Femur (tissue), 1 donor: ENCODE measurements around the gene ZCWPW2.

Source experiments
- DNase-seq: peaks from one replicate; pipeline ENCODE4 v3.0.0-alpha.2; 2017

ZCWPW2 gene, protein sequence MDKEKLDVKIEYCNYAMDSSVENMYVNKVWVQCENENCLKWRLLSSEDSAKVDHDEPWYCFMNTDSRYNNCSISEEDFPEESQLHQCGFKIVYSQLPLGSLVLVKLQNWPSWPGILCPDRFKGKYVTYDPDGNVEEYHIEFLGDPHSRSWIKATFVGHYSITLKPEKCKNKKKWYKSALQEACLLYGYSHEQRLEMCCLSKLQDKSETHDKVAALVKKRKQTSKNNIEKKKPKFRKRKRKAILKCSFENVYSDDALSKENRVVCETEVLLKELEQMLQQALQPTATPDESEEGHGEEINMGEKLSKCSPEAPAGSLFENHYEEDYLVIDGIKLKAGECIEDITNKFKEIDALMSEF

DNA sequence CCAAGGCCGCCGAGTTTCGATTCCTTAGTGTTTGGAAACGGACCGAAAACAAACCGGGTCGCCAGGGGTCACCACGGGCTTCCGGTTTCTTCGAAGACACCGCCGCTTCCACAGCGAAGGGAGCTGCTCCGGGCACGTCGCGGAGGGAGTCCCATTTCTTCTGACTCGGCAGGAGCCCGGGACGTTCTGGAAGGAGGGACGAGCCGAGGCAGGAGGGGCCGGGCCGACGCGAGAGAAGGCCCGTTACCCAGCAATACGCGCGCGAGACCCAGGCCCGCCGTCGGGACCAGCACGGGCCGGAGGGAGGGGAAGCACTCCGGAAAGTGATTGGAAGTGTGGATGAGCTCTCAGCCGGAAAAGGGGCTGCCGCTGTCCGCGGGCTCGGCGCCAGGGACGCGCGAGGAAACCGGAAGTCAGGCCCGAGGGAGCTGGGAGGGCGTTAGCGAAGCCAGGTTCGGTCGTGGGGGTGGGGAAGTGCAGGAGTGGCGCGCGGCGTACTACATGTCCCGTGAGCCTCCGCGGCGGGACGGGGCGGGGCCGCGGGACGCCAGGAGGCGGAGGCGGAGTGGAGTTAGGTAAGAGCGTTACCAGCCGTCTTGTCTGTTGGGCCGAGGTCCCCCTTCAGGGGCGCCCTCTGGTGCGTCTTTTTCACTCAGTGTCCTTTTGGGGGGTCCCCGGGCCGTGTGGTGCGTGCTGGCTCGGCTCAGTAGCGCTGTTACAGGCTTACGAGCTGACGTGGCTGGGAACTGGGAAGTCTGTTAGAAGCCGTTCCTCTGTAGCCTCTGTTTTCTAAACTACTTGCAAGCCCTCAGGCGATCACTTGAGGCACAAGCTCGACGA, at the start of gene ZCWPW2, which contains the start of gene AZI2:
TSS of gene ZCWPW2 (plus strand) at position 93 of the 840 bp plus-strand sequence. CDS start 64,348 bp downstream, outside the sequence.
TSS of gene AZI2 (minus strand) at position 196 of the 840 bp plus-strand sequence. CDS start 8,207 bp downstream, outside the sequence.
- DNase-seq, result peak; percentile 97

DNA sequence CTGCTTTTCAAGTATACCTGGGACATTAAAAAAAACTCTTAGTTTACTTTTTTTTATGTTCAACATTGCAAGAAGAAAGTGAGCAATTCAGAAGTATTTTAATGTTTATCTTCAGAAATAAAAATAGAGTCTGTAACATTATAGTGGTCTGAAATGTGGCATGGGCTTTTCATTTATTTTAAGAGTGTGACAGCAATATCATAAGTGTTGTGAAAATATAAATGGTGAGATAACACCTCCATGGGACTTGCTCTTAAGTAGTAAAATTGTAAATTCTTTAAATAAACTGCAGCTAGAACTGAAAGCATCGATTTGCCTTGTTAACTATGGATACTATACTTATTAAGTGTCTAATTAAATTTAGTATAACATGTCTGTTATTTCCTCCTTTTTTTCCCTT, 48.8 kb upstream of the ZCWPW2 start:
- DNase-seq, result no peak

DNA sequence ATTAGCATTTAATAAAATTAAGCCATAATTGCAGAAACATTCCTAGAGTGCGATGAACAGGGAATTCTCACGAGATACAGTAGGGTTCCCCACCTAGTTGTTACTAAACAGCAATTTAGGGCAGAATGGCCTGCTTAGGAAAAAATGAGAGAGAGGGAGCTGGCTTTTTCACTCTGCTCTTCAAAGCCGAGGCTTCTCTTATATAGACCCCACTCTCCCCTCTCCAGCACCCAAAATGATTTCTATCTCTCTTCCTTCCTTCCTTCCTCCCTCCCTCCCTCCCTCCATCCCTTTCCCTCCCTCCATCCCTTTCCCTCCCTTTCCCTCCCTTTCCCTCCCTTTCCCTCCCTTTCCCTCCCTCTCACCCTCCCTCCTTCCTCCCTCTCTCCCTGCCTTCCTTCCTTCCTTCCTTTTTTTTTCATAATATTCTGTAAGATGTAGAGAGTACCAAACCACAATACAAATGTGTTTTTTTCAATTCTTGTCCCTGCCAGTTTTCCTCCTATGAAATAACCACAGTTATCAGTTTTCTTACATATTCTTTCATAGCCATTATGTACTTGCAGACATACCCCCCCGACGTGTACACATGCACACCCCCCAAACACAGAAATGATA, 48.1 kb upstream of the ZCWPW2 start:
- no peak for DNase-seq

DNA sequence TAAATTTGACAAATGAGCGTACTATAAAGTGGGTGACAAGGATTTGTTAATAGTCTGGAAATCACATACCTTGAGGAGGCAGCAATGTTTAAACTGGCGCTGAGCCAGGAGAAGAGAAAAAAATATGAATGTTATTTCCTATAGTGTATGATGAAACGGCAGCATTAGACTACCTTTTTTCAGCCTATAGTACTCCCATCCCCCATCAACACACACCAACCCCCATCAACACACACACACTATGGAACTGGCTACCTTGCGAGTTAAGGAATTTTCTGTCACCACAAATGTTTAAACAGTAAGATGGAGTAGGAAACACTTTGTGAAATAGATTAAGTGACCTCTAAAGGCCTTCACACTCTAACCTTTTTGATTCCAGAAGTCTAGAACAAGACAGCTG, 46.8 kb upstream of the ZCWPW2 start:
- no peak for DNase-seq

DNA sequence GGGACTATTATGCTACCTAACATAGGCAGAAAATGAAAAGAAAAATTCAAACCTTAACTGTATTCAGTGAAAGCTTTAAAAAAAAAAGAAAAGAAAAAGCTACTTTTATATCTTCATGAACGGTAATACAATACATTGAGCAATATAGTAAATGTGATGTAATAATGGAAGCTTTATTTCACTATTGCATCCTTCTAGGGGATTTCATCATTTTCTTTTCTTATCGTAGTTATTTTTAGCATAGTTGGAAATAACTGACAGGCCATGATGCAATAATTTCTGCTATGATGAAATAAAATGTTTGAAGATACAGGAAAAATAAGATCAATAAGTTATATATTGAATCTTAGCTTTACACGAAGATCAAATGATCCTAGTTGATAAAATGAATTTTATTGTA, 40.3 kb upstream of the ZCWPW2 start:
- DNase-seq, result no peak

DNA sequence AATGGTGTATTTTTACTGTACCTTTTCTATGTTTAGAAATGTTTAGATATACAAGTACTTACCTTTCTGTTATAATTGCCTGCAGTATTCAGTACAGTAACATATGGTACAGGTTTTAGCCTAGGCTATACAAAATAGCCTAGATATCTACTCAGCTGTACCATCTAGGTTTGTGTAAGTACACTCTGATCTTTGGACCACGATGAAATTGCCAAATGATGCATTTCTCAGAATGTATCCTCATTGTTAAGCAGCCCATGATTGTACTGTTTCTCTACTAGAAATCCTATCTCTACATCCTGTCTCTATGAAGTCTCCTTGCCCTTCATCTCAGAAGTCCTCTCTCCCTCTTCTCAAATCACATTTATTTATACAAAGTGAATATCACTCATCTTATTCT, 32.8 kb upstream of the ZCWPW2 start:
- no peak for DNase-seq

DNA sequence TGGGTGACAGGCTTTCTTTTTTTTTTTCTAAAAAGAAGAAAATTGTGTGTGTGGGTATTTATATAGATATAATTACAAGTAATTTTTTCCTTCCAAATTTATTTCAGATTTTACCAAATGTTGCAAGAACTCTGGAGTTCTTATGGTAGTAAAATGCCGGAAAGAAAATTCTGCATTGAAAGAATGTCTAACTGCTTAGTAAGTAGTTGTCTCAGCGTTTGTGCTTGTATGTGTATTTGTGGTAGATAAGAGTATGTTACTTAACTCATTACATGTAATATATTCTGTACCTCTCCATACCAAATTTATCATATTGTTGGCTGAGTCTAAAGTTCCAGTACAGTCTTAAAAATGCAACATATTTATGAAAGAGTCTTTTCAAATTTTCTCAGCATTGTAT, 32.3 kb upstream of the ZCWPW2 start:
- no peak for DNase-seq

DNA sequence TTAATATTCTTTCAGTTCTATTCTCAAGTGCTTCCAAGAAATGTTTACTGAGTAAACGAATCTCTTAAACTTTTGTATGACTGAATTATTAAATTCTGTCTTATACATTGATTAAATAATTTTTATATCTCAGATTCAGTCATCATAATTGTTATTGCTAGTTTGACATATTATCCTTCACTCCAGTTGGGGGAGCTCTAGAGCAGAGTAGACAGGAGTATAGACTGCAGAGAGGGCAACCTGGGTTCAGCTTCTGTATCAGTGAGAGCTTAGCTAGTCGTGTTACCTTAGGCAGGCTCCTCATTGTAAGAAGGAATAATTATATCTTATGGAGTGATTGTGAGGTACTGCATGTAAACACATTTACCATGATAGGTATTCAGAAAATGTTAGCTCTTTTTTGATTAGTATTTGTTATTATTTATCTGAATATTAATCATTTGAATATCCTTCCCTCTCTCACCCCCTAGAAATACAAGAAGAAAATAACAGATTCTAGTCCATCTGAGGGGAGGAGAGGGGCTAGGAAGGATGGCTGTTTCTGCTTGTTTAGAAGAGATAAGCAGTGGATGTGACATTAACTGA, 31.0 kb upstream of the ZCWPW2 start:
- DNase-seq, result no peak

DNA sequence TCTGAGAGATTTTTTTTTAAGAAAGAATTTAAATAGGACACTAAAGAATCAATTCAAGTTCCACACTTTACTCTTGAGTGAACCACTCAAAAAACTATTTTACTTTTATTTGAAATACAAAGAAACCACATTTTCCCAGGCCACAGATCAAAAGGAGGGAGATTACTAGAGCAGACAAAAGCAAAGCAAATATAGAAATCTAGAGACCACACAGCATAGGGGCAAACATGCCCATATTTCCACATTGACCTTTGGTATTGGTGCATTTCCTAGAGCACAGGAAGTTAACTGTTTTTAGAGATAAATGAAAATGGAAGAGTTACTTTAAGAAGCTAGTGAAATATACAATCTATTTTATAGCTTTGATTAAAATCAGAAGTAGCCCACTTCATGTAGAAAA, 27.5 kb upstream of the ZCWPW2 start:
- no peak for DNase-seq

DNA sequence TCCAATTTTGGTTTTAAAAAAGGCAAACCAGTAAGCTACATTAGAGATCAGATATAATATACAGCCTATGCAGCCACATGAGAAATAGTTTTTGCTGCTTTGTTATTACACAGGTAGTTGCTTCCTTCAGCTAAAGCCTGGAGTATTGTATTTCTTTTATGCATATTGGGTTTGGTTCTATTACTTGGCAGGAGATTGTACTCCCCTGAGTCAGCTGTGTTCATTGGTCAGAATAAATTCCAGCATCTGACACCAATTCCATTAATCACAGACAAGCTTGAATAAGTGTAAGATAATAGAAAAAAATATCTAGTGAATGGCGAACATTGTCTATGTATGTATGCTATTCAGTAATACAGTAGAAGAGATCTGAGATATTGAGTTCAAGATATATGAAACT, 26.1 kb upstream of the ZCWPW2 start:
- DNase-seq, result no peak

DNA sequence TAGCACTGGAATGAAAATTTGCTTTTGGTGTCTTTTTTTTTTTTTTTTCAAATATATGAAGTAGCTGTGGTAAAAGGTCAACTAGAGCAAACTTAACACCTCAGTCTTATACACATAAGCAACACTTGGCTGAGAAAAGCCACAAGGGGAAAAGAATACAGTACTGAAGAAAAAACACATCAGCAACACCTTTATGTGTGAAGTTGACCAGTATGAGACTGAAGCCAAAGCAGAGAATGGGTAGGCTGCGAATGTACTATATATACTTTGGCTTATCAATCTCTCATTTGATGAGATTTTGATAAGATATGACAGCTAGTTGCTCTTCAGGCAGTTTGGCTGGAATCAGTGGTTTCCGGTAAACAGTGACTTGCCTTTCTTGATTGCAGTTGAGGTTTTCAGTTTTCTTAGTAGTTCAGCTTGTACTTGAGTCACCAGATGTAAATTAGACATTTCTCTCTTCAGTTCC, 22.0 kb upstream of the ZCWPW2 start:
- no peak for DNase-seq

DNA sequence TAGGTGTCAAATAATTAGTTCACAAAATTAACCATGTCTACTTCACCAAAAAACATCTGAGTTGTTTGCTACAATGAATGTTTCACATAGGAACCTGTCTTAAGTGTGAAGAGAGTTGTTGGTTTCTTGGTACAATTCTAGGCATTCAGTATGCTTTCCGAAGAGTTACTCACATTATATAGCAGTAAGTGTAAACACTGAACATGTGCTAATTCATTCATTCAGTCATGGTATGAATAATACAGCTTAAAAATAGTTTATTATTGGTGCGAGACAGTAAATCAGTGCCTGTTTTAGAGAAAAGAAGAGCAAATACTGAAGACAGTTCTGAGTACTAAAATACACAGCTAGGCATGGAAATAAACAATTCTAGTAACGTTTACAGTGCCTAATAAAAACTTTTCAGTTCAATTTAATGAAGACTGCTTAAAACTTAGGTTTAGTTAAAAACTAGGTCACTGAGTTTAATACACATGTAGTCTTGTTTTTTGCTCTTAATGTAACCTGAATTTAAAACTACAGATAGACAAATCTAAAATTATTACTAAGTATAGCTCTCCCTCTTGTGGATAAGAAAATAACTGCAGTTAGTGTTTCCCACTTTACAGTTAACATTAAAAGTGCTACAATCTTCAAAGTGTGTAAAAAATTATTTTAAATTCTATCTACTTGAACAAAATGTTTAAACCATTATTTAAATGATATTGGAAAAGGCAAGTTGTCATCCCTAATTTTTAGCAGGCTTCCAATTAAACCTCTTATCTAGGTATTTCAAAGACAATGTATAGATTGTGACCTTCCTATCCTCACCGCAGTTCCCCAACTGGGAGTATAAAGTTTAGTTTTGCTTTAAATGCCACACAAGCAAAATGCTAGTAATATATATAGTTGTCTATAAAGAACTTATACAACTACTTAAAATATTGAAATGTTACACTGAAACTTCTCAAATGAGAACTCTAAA, 20.1 kb upstream of the ZCWPW2 start:
- DNase-seq, result no peak

DNA sequence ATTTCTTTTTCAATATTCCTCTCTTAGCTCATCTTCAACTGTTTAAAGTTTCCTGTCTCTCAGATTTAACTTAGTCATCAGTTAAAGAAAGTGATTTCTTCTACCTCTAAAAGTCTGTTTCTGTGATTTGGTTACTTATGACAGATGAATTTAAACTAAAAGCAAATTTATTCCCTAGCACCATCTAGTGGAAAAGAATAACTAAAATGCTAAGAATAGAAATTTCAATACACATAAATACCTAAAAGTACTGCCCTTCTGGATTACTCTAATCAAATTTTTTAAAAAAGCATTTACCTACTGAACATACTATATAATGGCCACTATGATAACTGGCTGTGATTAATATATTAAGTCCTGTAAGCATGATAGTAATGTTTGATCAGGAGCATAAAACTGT, 14.0 kb upstream of the ZCWPW2 start:
- no peak for DNase-seq

DNA sequence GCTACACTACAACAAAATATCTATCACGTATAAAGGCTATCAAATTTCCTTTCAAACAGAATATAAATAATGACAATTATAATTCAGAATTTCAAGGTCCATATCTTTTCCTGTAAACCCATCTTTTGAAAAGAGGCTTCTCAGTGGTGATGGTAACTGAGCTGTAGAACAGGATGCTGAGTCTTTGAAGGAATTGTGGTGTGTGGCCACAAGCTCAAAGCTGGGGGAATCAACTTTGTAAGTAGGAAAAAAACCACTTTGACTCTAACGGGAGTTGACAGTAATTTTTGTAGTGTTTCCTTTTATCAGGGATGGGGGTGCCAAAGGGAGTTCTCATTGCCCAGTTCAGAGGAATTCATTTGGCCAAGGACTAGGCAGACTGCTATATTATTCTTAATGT, 13.3 kb upstream of the ZCWPW2 start:
- no peak for DNase-seq

DNA sequence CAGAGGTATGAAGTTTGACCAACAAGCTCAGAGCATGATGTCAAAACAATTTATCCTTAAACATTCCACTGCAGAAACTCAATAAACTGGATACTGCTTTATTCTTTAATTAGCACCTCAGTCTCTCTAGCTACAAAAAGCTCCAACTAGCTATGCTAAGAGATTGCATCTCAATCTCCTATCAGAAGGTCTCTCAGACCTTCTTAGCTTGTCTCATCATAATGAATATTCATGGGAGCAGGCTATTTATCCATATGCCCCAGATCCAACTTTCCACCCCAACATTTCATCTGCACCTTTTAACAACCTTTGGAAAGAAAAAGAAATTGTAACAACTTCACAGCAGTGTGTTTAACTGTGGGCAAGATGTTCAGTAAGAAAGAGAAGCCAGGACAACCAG, 11.3 kb upstream of the ZCWPW2 start:
- no peak for DNase-seq

DNA sequence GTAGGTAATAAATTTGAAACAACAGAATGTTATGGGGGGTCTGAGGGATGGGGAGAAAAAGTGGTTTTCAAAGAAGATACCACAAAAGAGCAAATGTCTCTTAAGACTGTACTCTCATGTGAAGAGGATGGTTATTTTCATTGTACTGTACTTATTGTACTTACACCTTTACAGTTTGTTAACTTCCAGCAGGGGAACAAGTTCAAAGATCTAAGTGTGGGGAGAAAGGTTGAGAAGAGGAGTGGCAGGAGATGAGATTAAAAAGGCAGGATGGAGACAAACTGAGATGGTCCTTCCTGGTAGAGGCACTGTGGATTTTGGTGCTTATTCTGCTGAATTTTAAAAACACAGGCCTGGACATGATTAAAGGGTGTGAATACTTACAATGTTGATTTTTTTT, 5.4 kb upstream of the ZCWPW2 start:
- no peak for DNase-seq

DNA sequence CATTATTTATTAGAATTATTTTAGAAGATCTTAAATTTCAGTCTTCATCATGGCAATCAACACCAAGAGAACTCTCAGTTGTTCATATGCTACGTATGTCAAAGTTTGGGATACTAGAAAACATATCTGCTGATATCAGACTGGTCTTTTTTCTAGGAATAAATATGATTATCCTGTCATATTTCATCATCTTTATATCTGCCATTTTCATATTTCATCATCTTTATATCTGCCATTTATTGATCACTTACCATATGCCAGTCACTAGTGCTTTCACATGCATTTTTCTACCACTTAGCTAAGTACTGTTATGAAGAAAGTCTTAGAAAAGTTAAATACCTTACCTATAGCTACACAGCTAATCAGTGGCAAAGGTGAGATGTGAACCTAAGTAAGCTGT, 2.8 kb upstream of the ZCWPW2 start:
- no peak for DNase-seq

DNA sequence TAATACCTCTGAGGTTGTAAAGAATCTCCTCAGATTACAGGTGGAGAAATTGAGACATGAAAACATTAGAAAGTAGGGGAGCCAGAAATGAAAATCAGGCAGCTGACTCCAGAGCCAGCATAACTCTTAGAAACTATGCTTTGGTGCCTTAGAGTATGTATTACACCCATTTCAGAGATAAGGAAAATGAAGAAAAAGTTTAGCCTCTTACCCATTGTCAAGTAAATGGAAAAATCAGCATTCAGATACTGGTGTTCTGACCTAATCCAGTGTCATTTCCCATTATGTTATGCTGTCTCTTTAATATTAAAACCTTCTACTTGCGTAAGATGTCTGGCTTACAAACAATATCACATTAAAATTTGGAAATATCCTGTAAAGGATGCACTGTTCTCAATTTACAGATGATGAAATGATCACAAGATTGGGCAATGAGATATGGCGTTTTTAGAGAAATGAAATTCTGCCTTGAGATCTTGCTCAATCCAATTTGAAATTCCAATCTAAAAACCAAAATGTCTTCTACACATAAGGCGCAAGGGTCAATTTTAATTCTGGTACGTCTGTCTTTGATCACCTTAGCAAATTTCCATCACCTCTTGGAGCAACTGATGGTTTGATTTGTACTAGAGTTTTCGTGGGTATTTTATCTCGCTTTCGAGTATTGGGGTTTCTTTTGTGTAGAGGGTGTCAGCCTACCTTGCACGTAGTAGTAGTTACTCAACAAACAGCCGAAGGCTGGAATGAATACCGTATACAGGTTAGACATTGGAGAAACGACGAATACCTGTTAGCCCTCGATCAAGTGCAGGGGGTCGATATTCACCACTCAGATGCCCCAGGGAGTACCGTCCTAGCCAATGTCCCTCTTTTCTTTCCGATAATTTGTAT, 902 bp upstream of the ZCWPW2 start:
- no peak for DNase-seq

DNA sequence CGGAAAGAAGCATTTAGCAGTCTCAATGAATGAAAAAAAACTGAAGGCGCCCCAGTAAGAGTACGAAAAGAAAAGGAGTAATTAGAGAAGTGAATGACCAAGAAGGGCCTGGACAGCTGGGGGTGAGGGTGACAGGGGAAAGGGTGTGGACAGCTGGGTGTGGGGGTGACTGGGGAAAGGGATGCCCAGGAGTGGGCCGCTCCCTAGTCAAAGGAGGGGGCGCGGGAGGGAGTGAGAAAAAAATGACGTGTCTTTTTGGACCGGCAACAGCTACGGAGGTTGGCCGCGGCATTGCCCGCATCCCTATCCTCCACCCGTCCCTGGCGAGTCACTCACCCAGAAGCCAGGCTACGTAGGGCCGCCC, 274 bp upstream of the ZCWPW2 start:
- DNase-seq, result no peak

DNA sequence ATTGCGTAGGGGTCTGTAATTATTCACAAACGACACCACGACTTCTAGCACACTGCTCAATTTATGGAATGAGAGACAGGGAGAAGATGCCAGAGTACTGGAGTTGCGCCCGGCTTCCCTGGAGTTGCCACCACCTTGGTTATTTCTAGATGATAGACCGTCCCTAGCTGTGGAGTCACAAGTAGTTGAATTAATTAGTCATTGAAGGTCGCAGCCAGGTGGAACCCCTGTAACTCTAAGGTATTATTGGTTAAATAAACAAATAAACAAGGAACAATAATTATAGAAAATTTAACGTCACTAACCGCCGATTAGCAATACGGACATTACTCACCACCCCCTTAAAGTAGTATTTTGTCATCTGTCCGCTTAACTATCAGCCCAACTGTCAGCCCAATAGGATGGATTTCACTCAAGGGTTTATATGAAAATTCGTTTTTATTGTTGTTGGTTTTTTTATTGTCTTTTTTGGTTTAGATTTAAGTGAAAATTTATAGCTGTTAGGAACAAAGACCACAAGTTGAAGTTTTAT, 1.0 kb downstream of the ZCWPW2 start:
- no peak for DNase-seq

DNA sequence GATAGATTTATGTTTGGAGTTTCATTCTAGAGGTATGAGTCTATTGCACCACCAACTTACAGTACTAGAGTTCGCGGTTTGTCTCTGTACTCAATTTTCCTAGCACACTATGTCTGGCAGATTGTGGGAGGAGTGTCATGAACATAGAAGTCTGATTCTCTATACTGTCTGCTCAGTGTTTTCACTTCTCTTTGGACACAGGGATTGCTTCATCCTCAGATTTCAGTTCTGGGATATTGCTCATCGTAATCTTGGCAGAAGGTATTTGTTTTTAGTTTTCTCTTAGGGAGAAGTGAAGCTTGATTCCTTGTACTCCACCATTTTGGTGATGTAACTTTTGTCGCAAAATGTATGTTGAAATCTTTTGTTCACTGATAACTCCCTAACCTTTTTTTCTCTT, 27.9 kb downstream of the ZCWPW2 start:
- peak; percentile 14 for DNase-seq
